ENCODE results near the gene PDP2. TPM values are rescaled to one million over a fixed set of nuclear protein-coding genes. Genes with fewer than 3 reads are reported as not detected.

The PDP2 gene
- total RNA-seq, 1 donor from 2014 or later = 18.3 TPM

DNA sequence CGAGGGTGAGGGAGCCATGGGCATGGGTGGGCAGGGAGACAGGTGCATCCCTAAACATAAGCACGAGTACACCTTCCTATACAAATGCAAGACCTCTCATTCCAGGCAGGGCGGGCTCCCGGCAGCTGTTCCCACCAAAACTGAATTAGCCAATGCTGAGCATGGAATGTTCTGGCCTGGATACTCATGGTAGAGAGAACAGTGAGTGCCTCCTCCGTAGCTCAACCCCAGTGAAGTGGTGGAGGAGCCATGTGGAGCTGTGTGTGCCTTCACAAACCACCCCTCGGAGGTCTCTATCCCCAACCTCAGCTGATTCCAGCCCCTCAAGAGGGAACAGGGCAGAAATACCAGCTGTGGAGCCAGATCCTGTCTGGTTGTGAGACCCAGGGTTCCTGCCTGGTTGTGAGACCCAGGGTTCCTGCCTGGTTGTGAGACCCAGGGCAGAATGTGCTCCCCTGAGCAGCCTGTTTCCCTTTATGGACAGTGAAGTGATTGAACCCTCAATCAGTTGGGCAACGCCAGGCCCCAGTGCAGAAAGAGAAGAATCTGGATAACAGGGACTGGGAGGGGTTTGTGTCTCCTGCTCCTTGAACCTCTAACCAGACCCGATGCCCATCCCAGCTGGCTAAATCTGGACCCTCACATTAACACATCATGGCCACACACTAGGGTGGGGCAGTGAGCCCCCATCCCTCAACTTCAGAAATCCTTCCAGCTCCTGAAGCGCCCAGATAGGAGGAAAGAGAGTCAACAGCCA lies 40.8 kb downstream of the PDP2 start:
- peaks cover 11% of the 10 kb centered on the region for H3K9me3 Mint-ChIP-seq (ENCODE audit: unreplicated experiment)
- no peak overlapping the region for H3K4me3 Mint-ChIP-seq (ENCODE audit: unreplicated experiment)
- no peak overlapping the region for H3K27ac Mint-ChIP-seq (ENCODE audit: unreplicated experiment)
- peaks cover 15% of the 10 kb centered on the region for H3K27me3 Mint-ChIP-seq (ENCODE audit: unreplicated experiment)
- peaks cover 4% of the 10 kb centered on the region for H3K36me3 Mint-ChIP-seq (ENCODE audit: unreplicated experiment)
- no peak for DNase-seq
- H3K4me1 Mint-ChIP-seq (ENCODE audit: low read depth, unreplicated experiment) = peaks cover 20% of the 10 kb centered on the region
- TF ChIP-seq, protein P1, sequence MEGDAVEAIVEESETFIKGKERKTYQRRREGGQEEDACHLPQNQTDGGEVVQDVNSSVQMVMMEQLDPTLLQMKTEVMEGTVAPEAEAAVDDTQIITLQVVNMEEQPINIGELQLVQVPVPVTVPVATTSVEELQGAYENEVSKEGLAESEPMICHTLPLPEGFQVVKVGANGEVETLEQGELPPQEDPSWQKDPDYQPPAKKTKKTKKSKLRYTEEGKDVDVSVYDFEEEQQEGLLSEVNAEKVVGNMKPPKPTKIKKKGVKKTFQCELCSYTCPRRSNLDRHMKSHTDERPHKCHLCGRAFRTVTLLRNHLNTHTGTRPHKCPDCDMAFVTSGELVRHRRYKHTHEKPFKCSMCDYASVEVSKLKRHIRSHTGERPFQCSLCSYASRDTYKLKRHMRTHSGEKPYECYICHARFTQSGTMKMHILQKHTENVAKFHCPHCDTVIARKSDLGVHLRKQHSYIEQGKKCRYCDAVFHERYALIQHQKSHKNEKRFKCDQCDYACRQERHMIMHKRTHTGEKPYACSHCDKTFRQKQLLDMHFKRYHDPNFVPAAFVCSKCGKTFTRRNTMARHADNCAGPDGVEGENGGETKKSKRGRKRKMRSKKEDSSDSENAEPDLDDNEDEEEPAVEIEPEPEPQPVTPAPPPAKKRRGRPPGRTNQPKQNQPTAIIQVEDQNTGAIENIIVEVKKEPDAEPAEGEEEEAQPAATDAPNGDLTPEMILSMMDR (IDR thresholded peaks at IDR 0.05; ENCODE audit: partially characterized antibody, unreplicated experiment) = no peak

DNA sequence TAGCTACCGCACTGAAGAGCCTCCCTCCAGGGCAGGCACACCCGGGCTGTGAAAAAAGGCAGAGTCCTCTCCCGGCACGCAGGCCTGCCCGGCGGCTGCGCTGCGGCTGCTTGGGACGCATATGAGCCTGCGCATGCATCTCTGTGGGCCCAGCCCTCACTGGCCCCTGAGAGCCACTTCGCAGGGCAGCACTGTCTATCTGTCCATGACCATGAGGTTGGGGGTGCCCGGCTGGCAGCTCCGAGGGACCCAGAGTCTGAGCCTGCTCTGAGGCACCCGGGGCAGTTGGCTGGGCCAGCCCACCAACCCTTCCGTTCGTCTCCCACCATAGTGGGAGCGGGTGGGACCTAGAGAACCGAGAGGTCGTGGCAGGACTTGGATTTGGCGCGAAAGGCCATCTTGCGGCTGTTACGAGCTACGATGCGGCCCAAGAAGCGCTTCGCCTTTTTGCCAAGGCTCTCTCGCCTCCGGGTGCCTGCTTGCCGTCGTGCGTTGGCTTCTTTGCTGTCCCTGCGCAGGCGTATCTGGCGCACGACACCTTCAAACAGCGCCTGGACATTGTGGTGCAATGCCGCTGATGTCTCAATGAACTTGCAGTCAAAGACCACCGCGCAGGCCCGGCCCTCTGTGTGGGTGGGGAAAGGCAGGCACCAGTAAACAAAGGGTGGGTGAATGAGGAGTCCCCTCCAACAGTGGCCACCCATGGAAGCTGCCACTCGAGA lies 41.6 kb downstream of the PDP2 start:
- Mint-ChIP-seq H3K27me3 (ENCODE audit: unreplicated experiment) (peaks cover 15% of the 10 kb centered on the region), H3K36me3 (ENCODE audit: unreplicated experiment) (no peaks in the 10 kb centered on the region), H3K9me3 (ENCODE audit: unreplicated experiment) (peaks cover 9% of the 10 kb centered on the region), H3K27ac (ENCODE audit: unreplicated experiment) (no peak overlapping the region), H3K4me1 (ENCODE audit: low read depth, unreplicated experiment) (peaks cover 22% of the 10 kb centered on the region), H3K4me3 (ENCODE audit: unreplicated experiment) (no peak overlapping the region)
- DNase-seq = no peak
- TF ChIP-seq, protein P1 (IDR thresholded peaks at IDR 0.05; ENCODE audit: partially characterized antibody, unreplicated experiment) = no peak

DNA sequence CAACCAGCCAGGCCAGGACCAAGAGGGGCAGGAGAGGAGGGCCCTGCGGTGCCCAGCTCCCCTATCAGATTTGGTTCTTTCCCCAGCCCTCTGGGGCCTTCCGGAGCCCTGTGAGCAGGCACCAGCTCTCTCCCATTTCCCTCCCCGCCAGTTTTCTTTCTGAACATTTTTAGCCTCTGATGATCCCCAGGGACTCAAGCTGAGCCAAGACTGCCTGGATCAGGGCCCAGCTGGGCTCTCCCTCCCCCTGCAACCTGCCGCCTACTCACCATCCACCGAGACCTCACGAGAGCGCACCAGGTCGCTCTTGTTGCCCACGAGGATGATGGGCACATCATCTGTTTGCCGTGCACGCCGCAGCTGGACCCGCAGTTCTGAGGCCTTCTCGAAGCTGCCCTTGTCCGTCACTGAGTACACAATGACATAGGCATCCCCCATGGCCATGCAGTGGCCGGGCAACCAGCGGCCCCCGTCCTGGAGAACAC lies 43.0 kb downstream of the PDP2 start:
- DNase-seq = no peak
- Mint-ChIP-seq H3K9me3 (ENCODE audit: unreplicated experiment) (peaks cover 11% of the 10 kb centered on the region), H3K36me3 (ENCODE audit: unreplicated experiment) (no peaks in the 10 kb centered on the region), H3K4me1 (ENCODE audit: low read depth, unreplicated experiment) (peaks cover 22% of the 10 kb centered on the region), H3K4me3 (ENCODE audit: unreplicated experiment) (peak overlapping the region; percentile 74), H3K27ac (ENCODE audit: unreplicated experiment) (peak overlapping the region; percentile 64), H3K27me3 (ENCODE audit: unreplicated experiment) (peaks cover 15% of the 10 kb centered on the region)
- TF ChIP-seq, protein P1 (IDR thresholded peaks at IDR 0.05; ENCODE audit: partially characterized antibody, unreplicated experiment) = no peak

DNA sequence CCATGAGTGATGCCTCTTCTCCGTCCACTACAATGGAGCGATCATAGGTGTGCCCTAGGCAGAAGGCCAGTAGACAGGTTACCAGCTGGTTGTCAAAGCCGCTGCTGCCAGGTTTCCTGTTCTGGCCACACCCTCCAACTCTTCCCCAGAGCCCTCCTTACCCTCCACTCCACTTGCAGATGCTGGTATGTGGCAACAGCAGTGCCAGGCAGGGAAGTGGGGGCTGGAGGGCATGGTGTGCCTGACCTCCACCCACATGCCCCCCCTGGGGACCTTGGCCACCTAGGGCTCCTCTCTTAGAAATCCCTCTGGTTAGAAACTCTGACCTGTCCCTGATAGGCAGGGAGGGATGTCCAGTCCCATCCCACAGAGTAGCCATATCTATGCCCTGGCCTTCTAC lies 43.6 kb downstream of the PDP2 start:
- H3K4me3 Mint-ChIP-seq (ENCODE audit: unreplicated experiment) = peak overlapping the region; percentile 74
- H3K27ac Mint-ChIP-seq (ENCODE audit: unreplicated experiment) = peak overlapping the region; percentile 64
- TF ChIP-seq, protein P1 (IDR thresholded peaks at IDR 0.05; ENCODE audit: partially characterized antibody, unreplicated experiment) = no peak
- peaks cover 22% of the 10 kb centered on the region for H3K4me1 Mint-ChIP-seq (ENCODE audit: low read depth, unreplicated experiment)
- H3K9me3 Mint-ChIP-seq (ENCODE audit: unreplicated experiment) = peaks cover 11% of the 10 kb centered on the region
- peaks cover 15% of the 10 kb centered on the region for H3K27me3 Mint-ChIP-seq (ENCODE audit: unreplicated experiment)
- DNase-seq = no peak
- no peaks in the 10 kb centered on the region for H3K36me3 Mint-ChIP-seq (ENCODE audit: unreplicated experiment)

Data from glutamatergic neuron (in vitro differentiated cells).